HG02852 (cell line): ENCODE data around the gene NUP62.

ENCODE experiments used
- ATAC-seq: cut with Tn5 transposase; IDR thresholded peaks from one replicate; pipeline ENCODE4 v1.9.1; 2021; ENCODE audit warnings: mild to moderate bottlenecking, moderate library complexity; ENCODE audit not compliant: unreplicated experiment

The NUP62 gene

GRCh38 chr19:49882643-49883042 is 46.7 kb downstream of the NUP62 start:
- ATAC-seq: no peak

GRCh38 chr19:49881672-49882394 is 47.5 kb downstream of the NUP62 start:
- ATAC-seq: no peak

- ATAC-seq: no peak
Observed at GRCh38 chr19:49881186-49881585, 48.1 kb downstream of the NUP62 start.

GRCh38 chr19:49880162-49880869 is 49.0 kb downstream of the NUP62 start:
- ATAC-seq: no peak

- ATAC-seq: no peak
Observed at GRCh38 chr19:49879243-49879963, 49.9 kb downstream of the NUP62 start.

- ATAC-seq: no peak
Observed at GRCh38 chr19:49878744-49879070, 50.6 kb downstream of the NUP62 start.

- ATAC-seq: peak; percentile 50
Observed at GRCh38 chr19:49877879-49878743, 51.2 kb downstream of the NUP62 start.

- ATAC-seq: peak; percentile 55
Observed at GRCh38 chr19:49877020-49877878, 52.1 kb downstream of the NUP62 start, which contains the start of the genes AKT1S1 and TBC1D17. TSS of gene AKT1S1 (minus strand) at chr19:49877355. CDS start at chr19:49873295, 4,060 bp downstream. TSS of gene TBC1D17 (plus strand) at chr19:49877702. CDS start at chr19:49877724, 22 bp downstream.

GRCh38 chr19:49876422-49877019 is 52.8 kb downstream of the NUP62 start:
- ATAC-seq: peak; percentile 41

- ATAC-seq: no peak
Observed at GRCh38 chr19:49875857-49876421, 53.4 kb downstream of the NUP62 start.

- no peak for ATAC-seq
Observed at GRCh38 chr19:49875177-49875576, 54.1 kb downstream of the NUP62 start.

- ATAC-seq: no peak
Observed at GRCh38 chr19:49874503-49875157, 54.7 kb downstream of the NUP62 start.

GRCh38 chr19:49873834-49874233 is 55.5 kb downstream of the NUP62 start:
- no peak for ATAC-seq

- no peak for ATAC-seq
Observed at GRCh38 chr19:49873129-49873521, 56.2 kb downstream of the NUP62 start.

- no peak for ATAC-seq
Observed at GRCh38 chr19:49872245-49873128, 56.8 kb downstream of the NUP62 start.

GRCh38 chr19:49871349-49871985 is 57.8 kb downstream of the NUP62 start:
- ATAC-seq: no peak

- ATAC-seq: no peak
Observed at GRCh38 chr19:49870309-49870901, 58.9 kb downstream of the NUP62 start.
